ENCODE measurements around the gene POLR1H. TPM values are rescaled to one million over a fixed set of nuclear protein-coding genes. Genes with fewer than 3 reads are reported as not detected.

Gene POLR1H
- total and polyA plus RNA-seq, 8 donors: 21.3 to 47.8 (median 36.3) TPM

GRCh38 chr6:30092852-30093543 lies 31.9 kb downstream of the POLR1H start:
- Histone ChIP-seq H3K27ac (no peak overlapping the region), H3K9me3 (no peaks in the 10 kb centered on the region), H3K4me3 (no peak overlapping the region), H3K4me1 (no peaks in the 10 kb centered on the region), H3K36me3 (no peaks in the 10 kb centered on the region), H3K27me3 (peaks cover 0 to 80% of the 10 kb centered on the region in 2 donors)
- ATAC-seq (no peak), DNase-seq (no peak)
- no peak for TF ChIP-seq CTCF (IDR thresholded peaks at IDR 0.05)
- intact Hi-C loops (cut with DNase I): no loop called here

GRCh38 chr6:30093951-30094661 lies 33.0 kb downstream of the POLR1H start:
- intact Hi-C loops (cut with DNase I): no loop called here
- Histone ChIP-seq H3K27ac (no peak overlapping the region), H3K27me3 (peaks cover 8 to 80% of the 10 kb centered on the region in 2 donors), H3K36me3 (no peaks in the 10 kb centered on the region), H3K4me1 (no peaks in the 10 kb centered on the region), H3K4me3 (no peak overlapping the region), H3K9me3 (no peaks in the 10 kb centered on the region)
- DNase-seq (no peak), ATAC-seq (no peak)
- TF ChIP-seq CTCF (IDR thresholded peaks at IDR 0.05): no peak

GRCh38 chr6:30096829-30097228 lies 35.8 kb downstream of the POLR1H start:
- DNase-seq (no peak), ATAC-seq (no peak)
- H3K4me3 ChIP-seq: no peak overlapping the region
- intact Hi-C loops (cut with DNase I): no loop called here
- TF ChIP-seq CTCF (IDR thresholded peaks at IDR 0.05): no peak
- H3K9me3 ChIP-seq: no peaks in the 10 kb centered on the region
- H3K36me3 ChIP-seq: no peaks in the 10 kb centered on the region
- peaks cover 13 to 16% of the 10 kb centered on the region in 2 donors for H3K4me1 ChIP-seq
- peaks cover 18 to 81% of the 10 kb centered on the region in 2 donors for H3K27me3 ChIP-seq
- no peak overlapping the region for H3K27ac ChIP-seq

GRCh38 chr6:30097902-30098768 lies 37.1 kb downstream of the POLR1H start:
- Histone ChIP-seq H3K36me3 (no peaks in the 10 kb centered on the region), H3K27ac (no peak overlapping the region), H3K4me1 (peaks cover 21 to 29% of the 10 kb centered on the region in 2 donors), H3K9me3 (no peaks in the 10 kb centered on the region), H3K27me3 (peaks cover 18 to 73% of the 10 kb centered on the region in 2 donors), H3K4me3 (no peak overlapping the region)
- no peak for ATAC-seq
- TF ChIP-seq CTCF (IDR thresholded peaks at IDR 0.05): no peak
- no peak for DNase-seq
- intact Hi-C loops (cut with DNase I): no loop called here
